HL-60/S4 treated with retinoic acid at 250 ng/mL for 4 days and 3 days (cell line): Measurements from ENCODE around the gene ZNF670.
"Not testable (repeated sequence)": the region's sequence is repeated elsewhere in the genome, so short reads cannot be mapped to it uniquely, and the experiment has no call there.

Source experiments
- in situ Hi-C: fragments of 300-500 bp; cut with MboI; formaldehyde crosslinking; loops from 2 replicates; pipeline ENCODE4 v1.7.0; 2022; ENCODE audit warnings: low sequenced_read_pairs

The ZNF670 gene

DNA sequence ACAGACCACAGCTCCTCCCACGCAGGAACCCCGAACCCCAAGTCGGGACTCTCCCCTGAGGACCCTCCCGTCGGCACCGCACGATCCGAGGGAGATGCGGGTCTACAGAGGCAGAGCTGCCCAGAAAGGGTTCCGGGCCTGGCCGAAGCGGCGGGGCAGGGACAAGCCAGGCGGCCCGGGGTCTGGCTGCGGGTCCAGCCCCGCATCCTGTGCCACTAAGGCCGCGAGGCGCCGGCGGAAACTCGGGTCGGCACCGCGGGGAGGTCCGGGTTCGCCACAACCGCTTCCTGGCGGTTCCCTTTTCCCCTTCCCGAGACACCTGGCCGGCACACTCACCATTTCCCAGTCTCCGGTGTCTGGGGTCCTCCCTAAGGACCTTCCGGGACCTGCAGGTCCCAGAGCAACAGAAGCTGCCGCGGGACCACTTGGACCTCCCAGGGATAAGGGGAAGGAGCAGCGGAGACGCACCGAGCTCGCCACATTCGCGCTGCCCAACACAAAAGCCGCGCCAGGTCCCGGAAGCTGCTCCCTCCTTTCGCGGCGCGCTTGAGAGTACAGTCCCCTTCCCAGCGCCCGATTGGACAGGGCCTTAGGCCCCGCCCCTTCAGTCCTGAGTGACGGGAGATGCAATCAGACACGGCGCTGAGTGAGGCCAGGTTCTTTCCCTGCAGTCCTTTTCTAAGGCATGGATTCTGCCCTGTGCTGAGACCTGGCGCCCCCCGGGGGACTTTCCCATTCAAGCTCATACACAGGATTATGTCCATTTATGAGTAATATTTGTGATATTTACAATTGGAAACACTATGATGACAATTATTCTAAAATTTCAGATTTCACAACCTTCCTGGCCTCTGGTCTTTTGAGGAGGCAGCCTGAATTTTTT is at the start of gene ZNF670:
Gene ZNF670 (minus strand): TSS at position 554 of the 883 bp plus-strand sequence. CDS start 215 bp downstream, at position 339.
- in situ Hi-C loops: no loop called here

DNA sequence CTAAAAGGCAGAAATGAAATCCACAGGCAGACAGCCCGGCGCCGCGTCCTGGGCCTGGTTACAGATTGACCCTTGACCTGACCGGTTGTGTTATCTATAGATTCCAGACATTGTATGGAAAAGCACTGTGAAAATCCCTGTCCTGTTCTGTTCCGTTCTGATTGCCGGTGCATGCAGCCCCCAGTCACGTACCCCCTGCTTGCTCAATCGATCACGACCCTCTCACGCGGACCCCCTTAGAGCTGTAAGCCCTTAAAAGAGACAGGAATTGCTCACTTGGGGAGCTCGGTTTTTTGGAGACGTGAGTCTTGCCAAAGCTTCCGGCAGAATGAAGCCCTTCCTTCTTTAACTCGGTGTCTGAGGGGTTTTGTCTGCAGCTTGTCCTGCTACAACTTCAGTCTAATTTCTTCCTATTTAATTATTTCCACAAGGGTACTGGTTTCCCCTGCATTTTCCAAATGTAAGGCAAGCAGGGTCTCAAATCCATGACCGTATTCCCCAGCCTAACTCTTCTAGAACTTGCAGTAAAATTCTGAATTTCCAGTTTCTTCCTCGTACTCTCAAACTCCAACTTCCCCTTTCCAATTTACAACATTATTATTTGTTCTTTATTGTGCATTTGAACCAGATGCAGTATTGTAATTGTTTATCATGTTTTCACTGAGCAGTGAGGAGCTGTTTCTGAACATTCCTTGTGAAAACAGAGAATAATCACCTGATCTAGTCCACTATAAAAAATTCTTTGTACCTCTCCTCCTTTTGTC is 49.1 kb upstream of the ZNF670 start:
- in situ Hi-C loops: not testable (repeated sequence)

DNA sequence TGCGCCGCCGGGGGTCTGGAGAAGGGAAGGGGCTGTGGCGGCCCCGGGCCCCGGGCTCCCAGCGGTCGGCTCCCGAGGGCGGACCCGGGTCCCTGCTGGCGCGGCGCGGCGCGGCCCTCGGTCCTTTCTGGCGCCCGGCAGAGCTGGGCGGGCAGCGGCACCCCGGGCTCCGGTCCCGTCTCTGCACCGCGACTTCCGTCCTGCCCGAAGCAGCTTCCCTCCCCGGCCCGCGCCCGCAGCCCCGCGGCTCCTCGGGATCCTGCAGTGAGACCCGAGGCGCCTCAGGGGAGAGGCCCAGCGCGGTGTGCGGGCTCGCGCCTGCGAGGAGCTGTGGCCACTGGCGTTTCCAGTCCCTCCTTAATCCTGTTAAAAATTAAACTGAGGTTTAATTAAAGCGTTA is 48.0 kb upstream of the ZNF670 start:
- in situ Hi-C loops: not testable (repeated sequence)

DNA sequence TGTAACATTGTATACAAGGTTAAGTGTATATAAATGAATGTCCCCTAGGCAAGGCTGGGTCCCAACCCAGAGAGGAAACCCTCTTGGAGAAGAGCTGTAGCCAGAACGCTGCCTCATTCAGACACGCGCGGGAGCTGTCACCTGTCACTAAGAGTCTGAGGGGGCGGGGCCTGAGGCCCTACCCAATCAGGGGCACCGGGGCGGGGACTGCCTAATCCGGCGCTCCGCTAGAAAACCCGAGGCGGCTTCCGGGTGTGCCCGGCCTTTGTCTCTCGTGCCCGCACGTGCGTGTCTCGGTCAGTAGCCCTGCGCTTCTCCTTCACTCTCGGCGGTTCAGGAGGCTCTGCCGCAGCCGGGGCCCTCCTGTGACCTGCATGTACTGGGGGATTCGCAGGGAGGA is 47.6 kb upstream of the ZNF670 start:
- in situ Hi-C loops: not testable (repeated sequence)

DNA sequence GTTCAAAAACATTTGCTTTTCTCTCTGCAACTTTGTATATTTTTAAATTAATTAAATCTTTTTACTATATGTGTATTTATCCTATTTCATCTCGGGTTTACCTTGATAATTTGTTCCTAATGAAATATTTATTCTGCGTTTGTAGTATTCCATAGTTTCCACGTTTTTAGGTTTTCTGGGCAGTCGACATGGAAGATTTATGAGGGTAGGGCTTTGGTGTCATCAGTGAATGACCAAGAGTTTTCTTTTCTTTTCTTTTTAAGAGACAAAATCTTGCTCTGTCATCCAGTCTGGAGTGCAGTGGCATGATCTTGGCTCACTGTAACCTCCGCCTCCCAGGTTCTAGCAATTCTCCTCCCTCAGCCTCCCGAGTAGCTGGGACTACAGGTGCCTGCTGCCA is 42.8 kb upstream of the ZNF670 start:
- in situ Hi-C loops: no loop called here

DNA sequence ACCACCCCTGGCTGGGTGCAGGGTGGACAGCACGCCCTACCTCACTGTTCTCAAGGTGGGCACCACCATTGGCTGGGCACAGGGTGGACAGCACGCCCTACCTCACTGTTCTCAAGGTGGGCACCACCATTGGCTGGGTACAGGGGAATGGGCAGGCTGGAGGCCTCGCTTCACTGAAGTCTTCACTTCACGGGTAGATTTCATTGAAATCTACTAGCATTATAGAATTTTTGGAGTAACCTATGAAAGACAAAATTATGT is 41.7 kb upstream of the ZNF670 start:
- in situ Hi-C loops: not testable (repeated sequence)

DNA sequence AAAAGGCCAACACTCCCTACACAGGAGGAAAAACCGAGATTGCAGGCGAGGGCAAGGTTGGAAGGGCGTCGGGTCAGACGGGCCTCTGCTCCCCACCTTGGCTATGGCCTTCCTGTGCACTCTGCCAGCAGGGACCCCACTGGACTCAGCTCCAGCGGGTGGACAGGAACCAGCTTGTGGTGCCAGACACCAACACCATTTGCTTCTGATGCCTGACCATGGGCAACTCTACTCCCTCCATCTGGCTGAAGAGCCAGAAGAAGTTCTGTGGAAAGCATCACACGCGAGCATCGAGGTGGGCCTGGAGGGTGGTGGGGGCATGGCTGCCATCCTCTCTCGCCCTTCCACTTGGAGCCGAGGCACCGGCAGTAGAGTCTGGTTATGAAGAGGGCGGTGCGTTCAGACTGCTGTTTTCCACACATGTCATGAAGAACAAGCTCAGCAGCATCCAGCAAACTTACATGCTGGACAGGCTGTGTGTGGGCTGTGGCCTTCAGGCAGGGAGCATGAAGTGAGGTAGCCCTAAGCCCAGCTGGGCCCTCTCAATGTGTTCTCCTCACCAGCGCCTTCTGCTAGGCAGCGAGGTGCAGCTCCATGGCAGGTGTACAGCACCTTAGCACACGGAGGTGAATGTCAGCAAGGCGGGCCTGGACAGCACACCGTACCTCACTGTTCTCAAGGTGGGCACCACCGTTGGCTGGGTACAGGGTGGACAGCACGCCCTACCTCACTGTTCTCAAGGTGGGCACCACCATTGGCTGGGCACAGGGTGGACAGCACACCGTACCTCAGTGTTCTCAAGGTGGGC is 41.2 kb upstream of the ZNF670 start:
- in situ Hi-C loops: no loop called here

DNA sequence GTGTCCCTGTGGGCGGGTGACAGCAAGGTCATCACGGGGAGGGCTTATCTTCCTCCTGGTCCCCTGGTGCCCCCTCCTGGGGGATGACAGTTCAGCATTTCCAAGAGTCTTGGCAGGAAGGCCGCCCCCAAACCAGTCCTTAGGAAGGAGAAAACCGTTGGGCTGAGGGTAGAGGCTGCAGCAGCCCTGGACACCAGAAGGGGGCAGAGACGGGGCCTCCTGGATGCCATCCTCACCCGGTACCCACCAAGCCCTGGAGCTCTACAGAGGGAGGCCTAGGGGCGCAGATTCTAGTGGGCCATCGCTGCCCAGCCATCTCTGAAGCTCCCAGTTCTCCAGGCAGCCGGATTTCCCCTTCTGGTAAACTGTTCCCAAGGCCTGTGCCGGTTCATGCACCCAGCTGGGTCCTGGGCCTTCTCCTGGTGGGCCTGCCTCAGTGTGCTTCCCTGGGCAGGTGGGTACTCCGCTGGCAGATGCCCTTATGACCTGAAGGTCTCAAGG is 40.4 kb upstream of the ZNF670 start:
- in situ Hi-C loops: no loop called here

DNA sequence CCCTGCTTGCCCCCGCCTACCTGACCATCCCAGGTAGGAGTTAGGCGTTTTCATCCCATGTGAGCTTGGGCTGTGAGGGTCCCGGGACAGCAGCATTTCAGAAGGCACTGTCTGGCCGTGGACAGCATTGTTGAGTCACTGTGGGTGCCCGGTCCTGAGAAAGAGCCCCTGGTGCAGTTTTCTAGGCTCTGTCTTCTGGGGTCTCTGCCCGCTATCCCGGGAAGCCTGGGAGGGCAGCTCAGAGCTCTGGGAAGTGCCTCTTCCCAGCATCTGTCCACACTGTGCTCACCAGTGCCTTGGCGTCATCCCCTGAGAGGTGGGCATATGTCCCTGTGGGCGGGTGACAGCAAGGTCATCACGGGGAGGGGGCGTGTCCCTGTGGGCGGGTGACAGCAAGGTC is 36.9 kb upstream of the ZNF670 start:
- in situ Hi-C loops: no loop called here

DNA sequence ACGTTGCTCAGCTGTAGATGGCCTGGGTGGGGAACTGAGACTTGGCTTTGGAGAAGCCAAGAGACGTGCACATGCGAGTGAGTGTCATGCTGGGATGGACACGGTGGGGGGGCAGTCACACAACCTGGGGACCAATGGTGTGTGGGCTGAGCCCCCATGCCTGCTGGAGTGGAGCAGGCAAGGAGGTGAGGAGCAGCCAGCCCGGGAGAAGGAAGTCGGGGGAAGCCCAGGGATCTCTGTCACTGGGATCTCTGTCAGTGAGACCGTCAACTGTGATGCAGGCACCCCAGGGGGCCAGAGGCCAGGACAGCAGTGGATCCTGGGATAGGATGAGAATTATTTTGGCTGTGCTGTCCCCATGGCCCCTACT is 36.5 kb upstream of the ZNF670 start:
- in situ Hi-C loops: no loop called here

DNA sequence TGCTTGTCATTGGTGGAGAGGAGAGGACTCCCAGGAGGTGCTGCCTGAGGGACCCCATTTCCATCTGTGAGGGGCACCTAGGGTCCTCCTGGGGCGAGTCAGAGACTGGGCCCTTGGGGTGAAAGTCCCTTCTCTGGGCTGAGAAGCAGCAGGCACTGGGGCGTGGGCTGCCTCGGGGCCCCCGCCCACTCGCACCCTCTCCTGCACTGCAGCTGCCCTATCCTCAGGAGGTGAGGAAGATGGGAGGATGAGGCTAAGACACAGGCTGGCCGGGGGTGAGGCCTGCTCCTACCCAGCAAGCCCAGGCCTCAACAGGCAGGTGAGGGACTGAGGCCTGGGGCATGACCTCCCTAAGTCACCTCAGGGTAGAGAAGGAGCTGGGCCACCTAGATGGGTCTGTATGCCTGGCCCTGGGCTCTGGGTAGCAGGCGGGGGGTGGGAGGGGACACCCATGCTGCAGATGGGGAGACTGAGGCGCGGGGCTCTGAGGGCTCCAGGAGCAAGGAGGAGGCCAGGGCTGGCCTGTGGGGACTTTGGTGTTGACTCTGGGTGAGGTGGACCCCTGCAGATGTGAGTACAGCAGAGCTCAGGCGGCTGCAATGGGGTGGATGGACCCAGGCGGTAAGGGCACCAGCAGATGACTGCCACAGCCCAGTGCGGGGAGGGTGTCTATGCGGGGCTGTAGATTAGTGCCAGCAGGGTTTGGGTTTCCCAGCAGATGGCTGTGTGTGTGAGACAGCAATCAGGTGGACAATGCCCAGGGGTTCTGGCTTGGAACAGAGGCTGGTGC is 35.9 kb upstream of the ZNF670 start:
- in situ Hi-C loops: no loop called here

DNA sequence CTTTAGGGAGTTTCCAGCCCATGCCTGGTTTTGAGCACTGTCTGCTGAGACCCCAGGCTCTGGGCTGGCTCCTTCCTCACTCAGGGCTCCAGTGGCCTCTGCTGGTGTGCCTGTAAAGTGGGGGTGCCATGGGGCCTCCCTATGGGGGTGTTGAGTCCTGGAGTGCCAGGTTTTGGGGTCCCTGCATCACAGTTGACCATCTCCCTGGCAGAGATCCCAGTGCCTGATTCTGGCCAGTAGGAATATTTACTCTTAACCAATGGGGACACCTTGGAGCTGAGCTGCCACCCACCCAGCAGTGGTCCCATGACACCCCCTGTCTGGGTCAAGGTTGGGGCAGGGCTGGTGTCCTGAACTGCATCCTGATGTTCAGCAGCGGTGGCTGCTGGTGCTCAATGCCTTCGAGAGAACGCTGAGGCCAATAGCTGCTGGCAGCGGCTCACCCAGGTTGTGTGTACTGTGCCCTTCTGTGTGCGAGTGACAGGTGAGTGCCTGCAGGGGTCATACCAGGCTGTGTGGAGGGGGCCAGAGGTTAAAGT is 35.2 kb upstream of the ZNF670 start:
- in situ Hi-C loops: no loop called here

DNA sequence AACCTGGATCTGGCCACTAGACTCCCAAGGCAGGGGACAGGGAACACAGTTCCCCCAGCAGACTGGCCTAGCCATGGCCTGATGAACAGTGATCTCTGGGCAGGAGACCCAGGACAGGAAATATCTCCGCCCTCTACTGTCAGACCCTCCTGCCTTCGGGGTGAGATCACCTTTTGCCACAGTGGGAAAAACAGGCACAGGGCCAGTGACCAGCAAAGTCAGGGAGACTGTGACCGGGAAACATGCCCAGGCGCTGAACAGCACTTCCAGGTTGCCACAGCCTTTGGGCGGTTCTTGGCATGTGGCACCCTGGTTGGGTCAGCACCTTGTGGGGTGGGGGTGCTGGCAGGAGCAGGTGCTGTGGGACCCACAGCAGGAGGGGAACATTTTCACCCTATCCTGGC is 34.5 kb upstream of the ZNF670 start:
- in situ Hi-C loops: no loop called here

DNA sequence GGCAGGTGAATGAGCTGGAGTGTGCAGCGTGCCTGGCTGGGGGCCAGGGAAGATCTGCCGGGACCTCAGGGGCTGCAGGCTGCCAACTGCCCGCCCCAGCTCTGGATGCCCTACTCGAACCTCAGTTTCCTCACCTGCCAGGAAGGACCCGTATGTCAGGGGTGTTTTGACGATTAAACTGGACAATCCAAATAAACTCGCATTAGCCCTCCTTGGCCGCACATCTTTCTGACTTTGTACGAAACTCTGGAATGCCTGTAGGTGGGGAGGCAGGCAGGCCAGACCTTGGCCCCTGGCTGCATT is 33.8 kb upstream of the ZNF670 start:
- in situ Hi-C loops: no loop called here

DNA sequence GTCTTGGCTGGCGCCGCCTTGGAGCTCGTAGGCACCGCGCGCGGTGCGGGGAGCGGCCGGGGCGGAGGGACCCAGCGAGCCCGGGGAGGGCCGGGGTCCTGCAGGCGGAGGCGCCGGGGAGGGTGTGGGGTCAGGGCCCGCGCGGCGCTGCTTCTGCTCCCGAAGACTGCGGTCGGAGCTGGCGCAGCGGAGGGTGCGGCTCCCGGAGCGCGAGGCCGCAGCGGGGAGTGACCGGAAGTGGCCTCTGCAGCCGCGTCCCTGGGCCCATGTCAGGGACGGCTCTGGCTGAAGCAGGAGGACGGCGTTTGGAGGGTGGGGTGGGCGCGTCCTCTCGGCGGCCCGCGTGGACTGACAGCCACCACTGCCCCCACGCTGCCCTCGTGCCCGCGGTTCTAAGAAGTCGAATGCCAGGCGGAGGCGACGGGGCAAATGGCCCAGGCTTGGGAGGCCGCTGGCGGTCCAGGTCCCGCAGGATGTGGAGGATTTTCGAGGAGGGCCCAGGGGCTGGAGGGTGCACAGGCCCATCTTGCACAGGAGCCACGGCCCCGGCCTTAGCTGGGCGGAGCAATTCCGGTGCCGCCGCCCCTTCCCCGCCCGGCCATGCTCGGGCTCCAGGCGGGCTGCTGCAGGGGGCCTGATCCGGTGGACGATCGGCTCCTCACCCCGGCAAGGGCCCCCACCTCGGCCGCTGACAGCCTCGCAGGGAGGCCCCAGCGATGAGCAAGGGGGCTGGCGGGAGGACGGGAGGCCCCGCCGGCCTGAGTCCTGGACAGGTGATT is 33.3 kb upstream of the ZNF670 start:
- in situ Hi-C loops: no loop called here

DNA sequence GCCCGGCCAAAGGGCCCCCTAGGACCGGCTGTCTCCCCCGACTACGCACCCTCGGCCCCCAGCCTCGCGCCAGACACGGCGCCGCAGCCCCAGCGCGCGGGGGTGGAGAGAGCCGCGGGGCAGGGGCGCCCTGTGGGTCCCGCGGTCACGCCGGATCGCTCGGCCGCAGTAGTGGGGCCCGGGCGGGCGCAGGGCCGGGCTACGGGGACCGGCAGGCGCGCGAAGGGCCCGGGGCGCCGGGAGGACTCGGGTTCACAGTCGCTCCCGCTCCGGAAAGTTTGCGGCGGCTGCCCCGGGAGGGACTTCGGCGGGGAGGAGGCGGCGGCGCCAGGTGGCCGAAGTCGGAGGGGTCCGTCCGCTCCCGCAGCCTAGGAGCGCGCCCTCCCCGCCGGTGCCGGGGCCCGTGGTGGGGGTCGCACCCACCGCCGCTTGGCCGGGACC is 32.7 kb upstream of the ZNF670 start:
- in situ Hi-C loops: no loop called here

DNA sequence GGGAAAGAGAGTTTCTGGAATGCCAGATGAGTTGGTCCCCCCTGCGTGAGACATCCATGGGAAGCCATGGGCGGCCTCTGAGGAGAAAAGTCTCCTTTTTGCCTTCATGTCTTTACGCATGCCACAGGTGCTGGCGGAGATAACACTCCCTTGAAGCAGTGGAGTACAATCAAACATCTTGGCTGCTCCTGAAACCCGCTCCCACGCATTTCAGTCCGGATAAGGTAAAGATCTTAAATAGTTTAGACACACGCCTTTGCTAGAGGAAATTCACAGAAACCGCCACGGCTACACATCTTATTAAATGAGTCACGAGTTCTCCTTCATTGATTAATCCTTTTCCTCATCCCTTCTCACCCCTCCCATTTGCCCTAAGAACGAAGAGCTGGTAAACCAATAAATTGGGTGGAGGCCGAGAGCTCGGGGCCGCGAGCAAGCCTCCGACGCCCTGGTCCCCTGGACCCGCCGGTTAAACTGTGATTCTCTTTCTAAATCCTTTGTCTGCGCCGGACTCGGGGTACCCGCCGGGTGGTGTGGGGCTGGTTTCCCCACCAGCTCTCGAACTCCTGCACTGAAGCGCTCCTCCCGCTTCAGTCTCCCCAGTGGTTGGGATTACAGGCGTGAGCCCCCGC is 32.1 kb upstream of the ZNF670 start:
- in situ Hi-C loops: no loop called here

DNA sequence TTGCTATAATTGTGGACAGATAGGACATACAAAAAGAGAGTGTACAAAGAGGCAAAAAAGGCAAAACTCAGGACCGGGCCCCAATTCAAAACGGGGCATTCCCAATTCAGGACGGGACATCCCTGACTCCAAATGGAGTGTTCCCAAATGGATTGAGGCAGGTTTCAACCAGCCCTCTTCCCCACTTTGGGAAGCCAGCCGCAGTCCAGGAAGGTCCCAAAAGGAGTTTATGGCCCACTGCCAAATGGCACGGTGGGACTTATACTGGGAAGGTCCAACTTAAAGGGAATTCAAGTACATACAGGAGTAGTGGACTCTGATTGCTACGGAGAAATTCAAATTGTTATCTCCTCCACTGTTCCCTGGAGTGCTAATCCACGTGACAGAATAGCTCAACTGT is 29.1 kb upstream of the ZNF670 start:
- in situ Hi-C loops: no loop called here

DNA sequence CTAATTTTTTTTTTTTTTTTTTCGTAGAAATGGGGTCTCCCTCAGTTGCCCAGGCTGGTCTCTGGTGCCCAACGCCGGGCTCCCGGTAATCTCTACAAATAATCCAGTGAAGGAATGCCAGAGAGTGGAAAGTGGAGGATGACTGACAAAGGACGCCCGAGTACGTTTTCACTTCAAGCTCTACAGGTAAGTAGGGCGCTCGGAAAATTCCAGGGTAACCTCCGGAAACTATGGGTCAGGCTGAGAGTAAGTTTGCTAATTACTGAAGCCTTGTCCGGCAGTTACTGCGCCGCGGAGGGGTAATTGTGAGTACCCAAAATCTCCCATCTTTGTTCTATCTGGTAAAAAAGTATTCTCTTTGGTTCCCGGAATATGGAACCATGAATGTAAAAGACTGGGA is 27.4 kb upstream of the ZNF670 start:
- in situ Hi-C loops: no loop called here
